HG03460 (cell line): ENCODE measurements around the gene ZNF677.
"Not testable (repeated sequence)": the region's sequence is repeated elsewhere in the genome, so short reads cannot be mapped to it uniquely, and the experiment has no call there.

Experiments used
- ATAC-seq: cut with Tn5 transposase; IDR thresholded peaks from one replicate; pipeline ENCODE4 v1.9.1; 2021; ENCODE audit not compliant: unreplicated experiment

ZNF677 gene

GRCh38 chr19:53193535-53194222, 61.0 kb downstream of the ZNF677 start:
- ATAC-seq: no peak

- ATAC-seq: no peak
Measured at GRCh38 chr19:53192771-53193534, 61.7 kb downstream of the ZNF677 start, which contains the start of gene ZNF665. TSS of gene ZNF665 (minus strand) at chr19:53193358. CDS start at chr19:53182898, 10,460 bp downstream.

GRCh38 chr19:53190253-53190652, 64.4 kb downstream of the ZNF677 start:
- ATAC-seq: no peak

GRCh38 chr19:53189691-53190198, 64.9 kb downstream of the ZNF677 start:
- ATAC-seq: not testable (repeated sequence)
